DND-41 (cell line): ENCODE measurements around the gene AFAP1L1.

Experiments used
- EZH2 ChIP-seq: IDR thresholded peaks from 3 replicates; pipeline ENCODE4 v1.6.1; 2012; ENCODE audit warnings: borderline replicate concordance, low read depth, mild to moderate bottlenecking, moderate library complexity, low read length, inconsistent platforms; ENCODE audit not compliant: severe bottlenecking
- TF ChIP-seq, protein P1 (sequence below): IDR thresholded peaks from 2 replicates; pipeline ENCODE4 v1.5.1; 2012; ENCODE audit warnings: borderline replicate concordance, low read length, moderate library complexity, mild to moderate bottlenecking; ENCODE audit not compliant: poor library complexity, severe bottlenecking; ENCODE audit errors: extremely low read depth

DNA sequence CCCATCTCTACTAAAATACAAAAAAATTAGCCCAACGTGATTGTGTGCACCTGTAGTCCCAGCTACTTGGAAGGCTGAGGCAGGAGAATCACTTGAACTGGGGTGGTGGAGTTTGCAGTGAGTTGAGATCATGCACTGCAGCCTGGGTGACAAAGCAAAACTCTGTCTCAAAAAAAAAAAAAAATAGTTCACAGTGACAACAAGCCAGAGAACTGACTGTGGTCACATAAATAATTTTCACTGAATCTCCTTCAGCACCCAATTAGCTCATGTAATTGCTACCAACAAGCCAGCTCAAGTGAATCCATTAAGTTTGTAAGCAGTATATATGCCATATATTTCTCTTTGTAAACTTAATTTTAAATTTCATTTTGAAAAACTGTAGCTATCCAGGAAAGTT, 14.5 kb upstream of the AFAP1L1 start:
- TF ChIP-seq, protein P1, sequence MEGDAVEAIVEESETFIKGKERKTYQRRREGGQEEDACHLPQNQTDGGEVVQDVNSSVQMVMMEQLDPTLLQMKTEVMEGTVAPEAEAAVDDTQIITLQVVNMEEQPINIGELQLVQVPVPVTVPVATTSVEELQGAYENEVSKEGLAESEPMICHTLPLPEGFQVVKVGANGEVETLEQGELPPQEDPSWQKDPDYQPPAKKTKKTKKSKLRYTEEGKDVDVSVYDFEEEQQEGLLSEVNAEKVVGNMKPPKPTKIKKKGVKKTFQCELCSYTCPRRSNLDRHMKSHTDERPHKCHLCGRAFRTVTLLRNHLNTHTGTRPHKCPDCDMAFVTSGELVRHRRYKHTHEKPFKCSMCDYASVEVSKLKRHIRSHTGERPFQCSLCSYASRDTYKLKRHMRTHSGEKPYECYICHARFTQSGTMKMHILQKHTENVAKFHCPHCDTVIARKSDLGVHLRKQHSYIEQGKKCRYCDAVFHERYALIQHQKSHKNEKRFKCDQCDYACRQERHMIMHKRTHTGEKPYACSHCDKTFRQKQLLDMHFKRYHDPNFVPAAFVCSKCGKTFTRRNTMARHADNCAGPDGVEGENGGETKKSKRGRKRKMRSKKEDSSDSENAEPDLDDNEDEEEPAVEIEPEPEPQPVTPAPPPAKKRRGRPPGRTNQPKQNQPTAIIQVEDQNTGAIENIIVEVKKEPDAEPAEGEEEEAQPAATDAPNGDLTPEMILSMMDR = no peak
- no peak for TF ChIP-seq EZH2
